ENCODE measurements around the gene CFAP410. TPM values are rescaled to one million over a fixed set of nuclear protein-coding genes. Genes with fewer than 3 reads are reported as not detected.

Gene CFAP410
- total RNA-seq, 1 donor from 2014 or later: 23.9 TPM

DNA sequence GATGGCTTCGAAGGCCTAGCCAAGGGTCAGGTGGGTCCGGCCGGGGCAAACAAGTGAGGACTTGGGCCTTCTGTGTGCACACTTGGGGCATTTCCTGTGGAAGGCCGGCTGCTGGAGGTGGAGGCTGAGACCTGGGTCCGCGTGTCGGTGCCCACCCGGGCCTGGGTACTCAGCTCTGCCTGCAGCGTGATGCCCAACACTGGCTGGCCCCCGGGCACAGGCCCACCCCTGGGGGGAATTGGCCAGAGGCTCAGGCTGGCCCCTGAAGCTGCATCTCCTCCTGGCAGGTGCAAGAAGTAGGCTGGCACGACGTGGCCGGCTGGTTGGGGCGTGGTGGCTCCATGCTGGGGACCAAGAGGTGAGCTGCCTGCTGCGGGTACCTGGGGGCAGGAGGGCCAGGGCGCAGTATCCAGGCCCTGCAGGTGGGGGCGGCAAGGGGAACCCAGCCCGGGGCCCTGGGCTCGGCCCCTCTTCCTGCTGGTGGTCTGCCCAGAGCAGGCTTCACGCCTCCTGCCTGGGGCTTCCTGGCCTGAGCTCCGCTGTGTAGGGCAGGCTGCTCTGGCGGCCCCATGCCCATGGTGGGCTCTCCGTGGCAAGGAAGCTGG lies 17.2 kb downstream of the CFAP410 start:
- no peaks in the 10 kb centered on the region for H3K36me3 Mint-ChIP-seq (ENCODE audit: low read depth)
- TF ChIP-seq, protein P1, sequence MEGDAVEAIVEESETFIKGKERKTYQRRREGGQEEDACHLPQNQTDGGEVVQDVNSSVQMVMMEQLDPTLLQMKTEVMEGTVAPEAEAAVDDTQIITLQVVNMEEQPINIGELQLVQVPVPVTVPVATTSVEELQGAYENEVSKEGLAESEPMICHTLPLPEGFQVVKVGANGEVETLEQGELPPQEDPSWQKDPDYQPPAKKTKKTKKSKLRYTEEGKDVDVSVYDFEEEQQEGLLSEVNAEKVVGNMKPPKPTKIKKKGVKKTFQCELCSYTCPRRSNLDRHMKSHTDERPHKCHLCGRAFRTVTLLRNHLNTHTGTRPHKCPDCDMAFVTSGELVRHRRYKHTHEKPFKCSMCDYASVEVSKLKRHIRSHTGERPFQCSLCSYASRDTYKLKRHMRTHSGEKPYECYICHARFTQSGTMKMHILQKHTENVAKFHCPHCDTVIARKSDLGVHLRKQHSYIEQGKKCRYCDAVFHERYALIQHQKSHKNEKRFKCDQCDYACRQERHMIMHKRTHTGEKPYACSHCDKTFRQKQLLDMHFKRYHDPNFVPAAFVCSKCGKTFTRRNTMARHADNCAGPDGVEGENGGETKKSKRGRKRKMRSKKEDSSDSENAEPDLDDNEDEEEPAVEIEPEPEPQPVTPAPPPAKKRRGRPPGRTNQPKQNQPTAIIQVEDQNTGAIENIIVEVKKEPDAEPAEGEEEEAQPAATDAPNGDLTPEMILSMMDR (conservative IDR thresholded peaks at IDR 0.05): no peak
- DNase-seq (ENCODE audit: low read depth, low spot score): no peak
- no peaks in the 10 kb centered on the region for H3K27me3 Mint-ChIP-seq (ENCODE audit: low read depth)
- no peak overlapping the region for H3K27ac Mint-ChIP-seq (ENCODE audit: unreplicated experiment)
- H3K9me3 Mint-ChIP-seq: no peaks in the 10 kb centered on the region
- H3K4me1 Mint-ChIP-seq: no peaks in the 10 kb centered on the region
- H3K4me3 Mint-ChIP-seq: no peak overlapping the region

DNA sequence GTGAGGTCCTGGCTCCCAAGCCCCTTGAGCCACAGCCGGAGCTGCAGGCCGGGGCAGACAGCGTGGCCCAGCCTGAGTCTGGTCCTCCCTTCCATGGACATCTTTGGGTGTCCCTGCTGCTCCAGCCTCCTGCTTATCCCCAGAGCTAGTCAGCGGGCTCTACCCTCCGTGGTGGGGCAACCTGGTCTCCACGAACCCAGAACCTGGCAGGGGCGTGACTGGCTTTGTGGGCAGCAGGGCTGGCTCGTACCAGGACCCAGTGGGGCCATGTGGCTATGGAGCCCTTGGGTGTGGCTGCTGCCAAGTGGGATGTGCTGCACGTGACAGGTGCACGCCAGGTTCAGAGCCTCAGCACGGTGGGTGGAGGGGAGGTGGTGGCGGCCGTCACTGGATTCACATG lies 18.3 kb downstream of the CFAP410 start:
- Mint-ChIP-seq H3K4me3 (no peak overlapping the region), H3K9me3 (no peaks in the 10 kb centered on the region), H3K27me3 (ENCODE audit: low read depth) (no peaks in the 10 kb centered on the region), H3K4me1 (no peaks in the 10 kb centered on the region), H3K36me3 (ENCODE audit: low read depth) (no peaks in the 10 kb centered on the region), H3K27ac (ENCODE audit: unreplicated experiment) (no peak overlapping the region)
- TF ChIP-seq, protein P1 (conservative IDR thresholded peaks at IDR 0.05): no peak
- DNase-seq (ENCODE audit: low read depth, low spot score): no peak

DNA sequence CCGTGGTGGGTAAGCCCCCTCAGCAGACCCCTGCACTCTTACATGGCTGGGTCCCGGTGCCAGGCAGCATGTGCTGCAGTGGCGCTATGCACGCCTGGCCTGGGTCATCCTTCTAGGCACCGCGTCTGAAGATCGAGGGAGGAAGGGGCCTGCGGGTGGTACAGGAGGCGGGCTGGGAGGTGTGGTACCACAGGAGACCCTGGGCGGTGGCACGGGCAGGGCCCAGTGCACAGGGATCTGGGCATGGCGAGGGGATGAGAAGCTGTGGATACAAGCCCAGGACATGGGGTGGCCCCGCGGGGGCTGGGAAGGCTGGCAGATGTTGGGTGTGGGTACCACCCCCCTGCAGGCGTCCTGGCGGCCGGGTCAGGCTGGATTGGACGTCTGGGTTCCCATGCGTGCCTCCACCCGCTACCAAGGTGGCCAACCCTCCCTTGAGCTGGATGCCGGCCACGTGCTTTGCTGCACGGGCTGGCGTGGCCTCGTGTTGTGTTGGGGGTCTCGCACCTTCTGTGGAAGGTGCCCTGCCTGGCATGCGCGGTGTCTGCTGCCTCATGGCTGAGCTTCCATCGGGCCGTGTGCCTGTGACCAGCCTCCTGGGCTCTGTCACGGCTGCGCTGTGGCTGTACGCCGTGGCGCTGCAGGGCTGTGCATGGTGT lies 19.7 kb downstream of the CFAP410 start:
- Mint-ChIP-seq H3K9me3 (no peaks in the 10 kb centered on the region), H3K27ac (ENCODE audit: unreplicated experiment) (no peak overlapping the region), H3K36me3 (ENCODE audit: low read depth) (no peaks in the 10 kb centered on the region), H3K4me1 (no peaks in the 10 kb centered on the region), H3K4me3 (no peak overlapping the region), H3K27me3 (ENCODE audit: low read depth) (no peaks in the 10 kb centered on the region)
- no peak for DNase-seq (ENCODE audit: low read depth, low spot score)
- TF ChIP-seq, protein P1 (conservative IDR thresholded peaks at IDR 0.05): no peak

DNA sequence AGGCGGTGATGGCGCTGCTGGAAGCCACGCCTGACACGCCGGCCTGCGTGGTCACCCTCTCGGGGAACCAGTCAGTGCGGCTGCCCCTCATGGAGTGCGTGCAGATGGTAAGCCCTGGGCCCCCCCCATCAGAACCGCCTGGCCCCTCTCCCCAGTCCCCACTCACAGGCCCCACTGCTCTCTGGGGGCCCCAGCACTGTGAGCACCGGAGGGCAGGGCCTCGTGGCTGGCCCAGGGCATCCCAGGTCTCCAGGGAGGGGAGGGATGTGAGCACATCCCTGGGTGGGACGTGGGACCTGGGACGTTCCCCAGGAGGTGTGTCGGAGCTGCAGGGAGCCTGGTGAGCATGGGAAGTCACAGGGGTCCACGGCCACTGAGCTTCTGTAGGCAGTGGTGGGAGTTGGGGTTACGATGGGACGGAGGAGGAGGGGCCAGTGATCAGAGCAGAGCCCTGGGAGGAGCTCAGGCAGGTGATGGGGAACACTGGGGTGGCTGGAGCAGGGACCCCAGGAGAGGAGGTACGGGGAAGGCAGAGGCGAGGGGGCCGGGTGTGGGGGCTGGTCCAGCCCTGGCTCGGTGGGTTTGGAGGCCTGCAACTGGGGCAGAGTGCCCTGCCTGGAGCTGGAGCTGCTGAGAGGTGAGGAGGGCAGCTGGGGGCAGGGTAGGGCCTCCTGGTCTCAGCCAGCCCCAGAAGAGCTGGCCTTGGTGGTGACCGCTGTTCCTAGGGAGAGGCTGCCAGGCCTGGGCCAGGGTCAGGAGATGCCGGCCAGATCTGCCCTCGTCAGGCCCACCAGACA lies 20.5 kb downstream of the CFAP410 start:
- Mint-ChIP-seq H3K27ac (ENCODE audit: unreplicated experiment) (no peak overlapping the region), H3K27me3 (ENCODE audit: low read depth) (no peaks in the 10 kb centered on the region), H3K4me3 (no peak overlapping the region), H3K4me1 (no peaks in the 10 kb centered on the region), H3K9me3 (no peaks in the 10 kb centered on the region), H3K36me3 (ENCODE audit: low read depth) (no peaks in the 10 kb centered on the region)
- TF ChIP-seq, protein P1 (conservative IDR thresholded peaks at IDR 0.05): no peak
- no peak for DNase-seq (ENCODE audit: low read depth, low spot score)

DNA sequence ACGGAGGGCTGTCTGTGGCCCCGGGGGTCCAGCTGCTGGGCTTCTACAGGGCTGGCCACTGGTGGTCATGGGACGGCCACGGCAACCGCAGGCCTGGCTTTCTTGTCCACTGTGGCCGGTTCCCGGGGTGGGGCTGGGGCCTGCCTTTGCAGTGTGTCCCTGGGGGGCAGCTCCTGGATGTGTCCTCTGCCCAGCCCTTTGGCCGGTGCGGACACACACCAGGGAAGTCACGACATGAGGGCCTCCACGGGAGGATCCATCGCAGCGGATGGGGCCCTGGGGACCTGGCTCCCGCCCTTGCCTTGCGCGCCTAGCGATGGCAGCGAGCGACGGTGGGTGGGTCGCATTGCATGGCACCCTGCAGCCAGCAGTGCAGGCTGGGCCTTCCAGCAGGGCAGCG lies 21.3 kb downstream of the CFAP410 start:
- no peak overlapping the region for H3K4me3 Mint-ChIP-seq
- no peaks in the 10 kb centered on the region for H3K27me3 Mint-ChIP-seq (ENCODE audit: low read depth)
- TF ChIP-seq, protein P1 (conservative IDR thresholded peaks at IDR 0.05): no peak
- DNase-seq (ENCODE audit: low read depth, low spot score): no peak
- H3K9me3 Mint-ChIP-seq: no peaks in the 10 kb centered on the region
- no peaks in the 10 kb centered on the region for H3K36me3 Mint-ChIP-seq (ENCODE audit: low read depth)
- no peak overlapping the region for H3K27ac Mint-ChIP-seq (ENCODE audit: unreplicated experiment)
- H3K4me1 Mint-ChIP-seq: no peaks in the 10 kb centered on the region

Measured in neural crest cell (in vitro differentiated cells).